ENCODE data around the gene GATAD2A. TPM values are rescaled to one million over a fixed set of nuclear protein-coding genes. Genes with fewer than 3 reads are reported as not detected.

GATAD2A gene
- total and polyA plus RNA-seq, 4 donors: 7.1 to 23.7 (median 18.2) TPM

GRCh38 chr19:19515642-19516519 lies 110.4 kb downstream of the GATAD2A start, which contains the start of gene NDUFA13:
TSS of gene NDUFA13 (plus strand) at chr19:19516225. CDS start at chr19:19516239, 14 bp downstream.
- Histone ChIP-seq H3K9ac (ENCODE audit: low read depth in 1 of 2, low read length in 2 of 2) (peak within 1 kb of the TSS; percentile 78 to 91), H3K4me1 (ENCODE audit: control insufficient read depth in 4 of 4, insufficient read depth in 4 of 4, low read length in 3 of 4) (peaks cover 6 to 17% (median 11%) of the 10 kb centered on the region in 4 donors), H3K27ac (ENCODE audit: low read depth in 1 of 2, low read length in 2 of 2) (peak within 1 kb of the TSS; percentile 81 to 84), H3K27me3 (ENCODE audit: control insufficient read depth in 4 of 4, insufficient read depth in 4 of 4, low read length in 3 of 4) (no peaks in the 10 kb centered on the region), H3K4me3 (ENCODE audit: low read depth in 1 of 3, low read length in 3 of 3) (peak within 1 kb of the TSS; percentile 56 to 98 (median 92)), H3K36me3 (ENCODE audit: control insufficient read depth in 4 of 4, insufficient read depth in 3 of 4, low read depth in 1 of 4, low read length in 3 of 4) (peaks cover 0 to 3% (median 0%) of the 10 kb centered on the region in 4 donors), H3K9me3 (ENCODE audit: control insufficient read depth in 4 of 4, low read length in 3 of 4) (no peaks in the 10 kb centered on the region)
- TF ChIP-seq CTCF (IDR thresholded peaks at IDR 0.05; ENCODE audit: low read depth, low read length, missing input control): peak; percentile 7
- TF ChIP-seq ZBTB33 (IDR thresholded peaks at IDR 0.05): peak; percentile 33
- TF ChIP-seq YY1 (IDR thresholded peaks at IDR 0.05): peak; percentile 100
- no peak for TF ChIP-seq JUND (IDR thresholded peaks at IDR 0.05)
- TF ChIP-seq GABPA (IDR thresholded peaks at IDR 0.05 in 1 of 2, conservative IDR thresholded peaks at IDR 0.05 in 1 of 2): peak; percentile 94 to 96
- TF ChIP-seq TAF1 (conservative IDR thresholded peaks at IDR 0.05): peak; percentile 80
- TF ChIP-seq MAX (IDR thresholded peaks at IDR 0.05): peak; percentile 55
- TF ChIP-seq FOXA1 (IDR thresholded peaks at IDR 0.05): no peak
- no peak for TF ChIP-seq ATF3 (IDR thresholded peaks at IDR 0.05)
- TF ChIP-seq RXRA (IDR thresholded peaks at IDR 0.05): peak in 1 of 2 donors; percentile 12
- TF ChIP-seq SP1 (IDR thresholded peaks at IDR 0.05): no peak
- TF ChIP-seq HNF4G (IDR thresholded peaks at IDR 0.05): no peak
- no peak for TF ChIP-seq HNF4A (conservative IDR thresholded peaks at IDR 0.05)
- TF ChIP-seq EGR1 (IDR thresholded peaks at IDR 0.05; ENCODE audit: low read depth in 2 of 2): peak; percentile 26 to 52
- TF ChIP-seq FOXA2 (IDR thresholded peaks at IDR 0.05): no peak
- TF ChIP-seq NR2F2 (IDR thresholded peaks at IDR 0.05): peak; percentile 45
- peak; percentile 43 for TF ChIP-seq REST (IDR thresholded peaks at IDR 0.05)
- TF ChIP-seq RAD21 (IDR thresholded peaks at IDR 0.05): no peak
- WGBS: 6% methylated on average over 61 of the region's 61 CpGs
- peak; percentile 99 for DNase-seq (ENCODE audit: low spot score)
